Stomach (tissue), 4 donors: ENCODE results near the gene SMYD3.

Source experiments
- EP300 ChIP-seq: sonication (generic); formaldehyde crosslinking; IDR thresholded peaks from one replicate; pipeline ENCODE4 v1.6.1; 2017; ENCODE audit warnings: antibody characterized with exemption
- POLR2A ChIP-seq, 4 donors: fragments of 450-650 bp; IDR thresholded peaks; one replicate each; pipeline ENCODE4 v1.6.1; 2016; ENCODE audit warnings: antibody characterized with exemption in 4 of 4, control low read depth in 2 of 4, mild to moderate bottlenecking in 1 of 4, moderate library complexity in 1 of 4

GRCh38 chr1:245790441-245790840 is 716.6 kb downstream of the SMYD3 start:
- TF ChIP-seq EP300 (no peak), POLR2A (IDR thresholded peaks at IDR 0.05) (no peak)
